Activated T-cell treated with anti-CD3 and anti-CD28 coated beads, Interleukin-2, amount 50 U/mL, for 72 hours (primary cell): ENCODE data around the gene GIMAP5. TPM values are rescaled to one million over a fixed set of nuclear protein-coding genes. Genes with fewer than 3 reads are reported as not detected.
"Not testable (repeated sequence)": the region's sequence is repeated elsewhere in the genome, so short reads cannot be mapped to it uniquely, and the experiment has no call there.

Source experiments
- ATAC-seq, 2 donors: fragments of 150-1000 bp; cut with Tn5 transposase; replicated peaks in 1 of 2; 2 replicates each; pipeline ENCODE4 v1.10.0; 2021; ENCODE audit warnings: moderate library complexity in 2 of 2, mild to moderate bottlenecking in 1 of 2
- DNase-seq, 2 donors: peaks; one replicate each; pipeline ENCODE4 v3.0.0; 2021 to 2022; ENCODE audit warnings: mixed read lengths in 1 of 2
- H3K27ac Mint-ChIP-seq: one replicate; pipeline ENCODE4 v1.8.0; 2022; ENCODE audit warnings: mild to moderate bottlenecking, moderate library complexity, mixed read lengths
- H3K27me3 Mint-ChIP-seq: one replicate; pipeline ENCODE4 v1.8.0; 2022; ENCODE audit warnings: low read depth, mixed read lengths
- H3K36me3 Mint-ChIP-seq, 2 donors: one replicate each; pipeline ENCODE4 v1.8.0; 2022; ENCODE audit warnings: mixed read lengths in 2 of 2, mild to moderate bottlenecking in 1 of 2; ENCODE audit not compliant: insufficient read depth in 2 of 2
- H3K4me1 Mint-ChIP-seq: one replicate; pipeline ENCODE4 v1.8.0; 2022; ENCODE audit warnings: low read depth, mixed read lengths
- H3K4me3 Mint-ChIP-seq, 2 donors: one replicate each; pipeline ENCODE4 v1.8.0; 2022; ENCODE audit warnings: mild to moderate bottlenecking in 2 of 2, mixed read lengths in 2 of 2, moderate library complexity in 2 of 2
- H3K9me3 Mint-ChIP-seq, 2 donors: one replicate each; pipeline ENCODE4 v1.8.0; 2022; ENCODE audit warnings: mixed read lengths in 2 of 2
- total RNA-seq, 2 donors: library from RNA; stranded (reverse); gene quantifications; one replicate each; pipeline ENCODE4 v1.2.3, GENCODE V29; 2022

GIMAP5 gene
- total RNA-seq, 2 donors from 2014 or later: 43.5 to 50.5 TPM

DNA sequence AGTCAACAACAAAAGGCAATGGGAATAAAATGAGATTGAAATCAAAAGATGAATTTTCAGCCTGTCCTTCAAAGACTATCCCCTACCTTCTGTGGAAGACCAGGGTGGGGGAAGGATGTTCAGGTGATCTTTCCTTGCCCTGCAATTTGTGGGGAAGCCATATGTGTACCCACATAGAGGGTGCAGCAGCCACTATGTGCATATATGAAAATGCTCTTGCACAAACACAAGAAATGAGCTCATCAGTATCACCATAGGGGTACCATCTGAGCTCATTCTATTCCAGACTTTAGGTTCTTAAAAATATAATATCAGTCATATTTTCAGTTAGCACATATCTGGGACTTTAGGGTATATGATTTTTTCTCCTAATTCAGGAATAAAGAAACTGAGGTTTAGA is 17.7 kb downstream of the GIMAP5 start:
- Mint-ChIP-seq H3K27me3 (no peaks in the 10 kb centered on the region), H3K27ac (peak overlapping the region; percentile 78), H3K36me3 (peaks cover 1 to 2% of the 10 kb centered on the region in 2 donors), H3K4me3 (peak overlapping the region; percentile 44 to 66), H3K9me3 (peaks cover 2 to 3% of the 10 kb centered on the region in 2 donors), H3K4me1 (peaks cover 64% of the 10 kb centered on the region)
- ATAC-seq: peak; percentile 63 to 67
- DNase-seq: peak in 1 of 2 donors; percentile 56

DNA sequence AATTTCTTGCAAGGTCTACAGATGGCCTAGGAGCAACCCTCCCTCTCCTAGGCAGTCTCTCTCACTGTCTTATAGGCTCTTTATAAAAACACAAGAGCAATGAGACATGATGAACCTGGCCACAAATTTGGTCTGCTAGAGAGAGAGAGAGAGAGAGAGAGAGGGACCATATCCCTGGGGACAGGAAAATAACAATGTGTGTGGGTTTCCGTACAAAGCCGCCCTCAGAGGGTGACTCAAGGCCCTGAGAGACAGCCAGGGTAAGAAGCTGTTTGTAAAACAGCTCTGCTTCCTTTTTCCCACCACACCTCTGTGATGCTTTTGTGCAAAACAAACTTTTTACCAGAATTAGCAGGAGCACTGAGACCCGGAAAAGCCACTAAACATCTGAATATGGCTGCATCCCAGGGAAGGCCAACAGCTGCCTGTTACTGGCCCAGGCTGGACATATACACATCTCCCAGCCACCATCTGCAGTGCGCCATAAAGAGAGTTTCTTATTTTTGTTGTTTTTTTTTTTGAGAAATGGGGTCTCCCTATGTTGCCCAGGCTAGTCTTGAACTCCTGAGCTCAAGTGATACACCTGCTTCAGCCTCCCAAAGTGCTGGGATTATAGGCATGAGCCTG is 18.4 kb downstream of the GIMAP5 start:
- H3K27ac Mint-ChIP-seq: peak overlapping the region; percentile 78
- H3K4me1 Mint-ChIP-seq: peaks cover 58% of the 10 kb centered on the region
- H3K27me3 Mint-ChIP-seq: no peaks in the 10 kb centered on the region
- H3K36me3 Mint-ChIP-seq: peaks cover 1 to 2% of the 10 kb centered on the region in 2 donors
- peaks cover 1 to 3% of the 10 kb centered on the region in 2 donors for H3K9me3 Mint-ChIP-seq
- H3K4me3 Mint-ChIP-seq: peak overlapping the region; percentile 44 to 66
- DNase-seq: peak; percentile 68 to 83
- peak; percentile 75 to 80 for ATAC-seq

DNA sequence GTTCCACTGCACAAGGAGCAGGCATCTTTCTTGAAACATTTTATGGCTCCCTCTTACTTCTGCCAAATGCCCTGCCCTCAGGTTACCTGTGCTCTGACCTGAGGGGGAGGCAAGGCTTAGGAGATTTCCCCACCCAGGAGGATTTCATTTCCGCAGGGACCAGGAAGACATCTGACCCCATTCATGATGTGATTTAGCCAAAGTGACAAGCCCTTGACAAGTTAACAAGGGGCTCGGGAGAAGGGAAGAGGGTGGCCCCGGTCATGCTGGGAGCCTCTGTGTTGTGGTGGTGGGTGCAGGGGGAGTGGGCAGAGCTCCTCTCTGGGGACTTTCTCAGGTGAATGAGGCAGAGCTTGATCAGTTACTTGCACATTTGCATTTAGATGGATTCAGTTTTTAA is 18.9 kb downstream of the GIMAP5 start:
- no peak for ATAC-seq
- Mint-ChIP-seq H3K36me3 (peaks cover 3% of the 10 kb centered on the region in 2 donors), H3K4me1 (peaks cover 52% of the 10 kb centered on the region), H3K27ac (peak overlapping the region; percentile 78), H3K9me3 (peaks cover 0 to 4% of the 10 kb centered on the region in 2 donors), H3K27me3 (no peaks in the 10 kb centered on the region), H3K4me3 (peak overlapping the region; percentile 44 to 66)
- DNase-seq: no peak

DNA sequence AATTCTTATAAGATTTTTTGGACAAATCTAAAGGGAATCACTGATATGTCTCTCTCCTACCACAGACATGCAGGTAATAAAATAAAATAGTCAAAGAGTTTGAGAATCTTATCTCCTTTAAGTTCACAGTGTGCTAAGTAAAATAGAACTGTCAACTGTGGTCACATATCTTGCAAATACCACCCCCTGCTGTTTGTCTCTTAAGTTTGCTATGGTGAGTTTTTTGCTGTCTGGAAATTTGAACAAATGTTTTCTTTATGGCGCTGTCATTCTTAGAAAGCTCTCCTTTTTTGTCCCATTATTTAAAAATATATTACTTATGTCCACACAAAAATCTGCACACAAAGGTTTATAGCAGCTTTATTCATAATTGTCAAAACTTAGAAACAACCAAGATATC is 19.6 kb downstream of the GIMAP5 start:
- peaks cover 49% of the 10 kb centered on the region for H3K4me1 Mint-ChIP-seq
- no peaks in the 10 kb centered on the region for H3K27me3 Mint-ChIP-seq

DNA sequence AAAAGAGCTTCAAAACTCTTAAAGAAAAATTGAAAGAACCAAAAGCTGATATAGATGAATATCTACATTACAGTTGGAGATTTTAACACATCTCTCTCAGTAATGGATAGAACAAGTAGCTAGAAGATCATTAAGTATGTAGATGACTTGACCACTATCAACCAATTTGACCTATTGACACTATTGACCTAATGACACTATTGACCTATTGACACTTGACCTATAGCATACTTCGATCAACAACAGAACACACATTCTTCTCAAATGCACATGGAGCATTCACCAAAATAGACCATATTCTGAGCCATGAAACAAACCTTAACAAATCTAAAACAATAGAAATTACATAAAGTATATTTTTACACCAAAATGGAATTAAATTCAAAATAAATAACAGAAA is 22.3 kb downstream of the GIMAP5 start:
- H3K36me3 Mint-ChIP-seq: peaks cover 9 to 11% of the 10 kb centered on the region in 2 donors
- ATAC-seq (no peak), DNase-seq (no peak)
- H3K27ac Mint-ChIP-seq: no peak overlapping the region
- no peak overlapping the region for H3K4me3 Mint-ChIP-seq
- peaks cover 2 to 8% of the 10 kb centered on the region in 2 donors for H3K9me3 Mint-ChIP-seq
- no peaks in the 10 kb centered on the region for H3K27me3 Mint-ChIP-seq
- H3K4me1 Mint-ChIP-seq: peaks cover 26% of the 10 kb centered on the region

More for the DNA sequence above, 19.6 kb downstream of the GIMAP5 start:
- peak overlapping the region; percentile 44 to 66 for H3K4me3 Mint-ChIP-seq
- DNase-seq (no peak), ATAC-seq (no peak)
- H3K27ac Mint-ChIP-seq: peak overlapping the region; percentile 78
- peaks cover 2 to 10% of the 10 kb centered on the region in 2 donors for H3K9me3 Mint-ChIP-seq
- peaks cover 9 to 10% of the 10 kb centered on the region in 2 donors for H3K36me3 Mint-ChIP-seq

DNA sequence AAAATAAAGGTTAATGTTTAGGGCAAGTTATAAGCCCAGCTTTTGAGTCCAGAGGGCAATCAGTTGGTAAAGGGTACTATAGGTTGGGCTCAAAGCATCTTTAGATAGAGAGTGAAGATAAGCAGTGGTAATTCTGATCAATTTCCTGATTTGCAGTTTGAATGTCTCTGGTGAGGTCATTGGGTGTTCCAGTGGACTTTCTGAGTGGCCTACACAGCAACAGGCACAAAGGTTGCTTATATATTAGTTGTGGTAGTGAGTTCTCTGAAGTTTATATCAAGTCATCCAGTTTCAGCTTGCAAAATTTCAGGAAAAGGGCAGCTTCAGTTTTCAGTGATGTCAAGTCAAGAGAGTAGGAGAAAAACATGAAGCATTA is 29.1 kb downstream of the GIMAP5 start:
- Mint-ChIP-seq H3K27ac (no peak overlapping the region), H3K27me3 (no peaks in the 10 kb centered on the region), H3K4me1 (no peaks in the 10 kb centered on the region), H3K9me3 (peaks cover 2 to 6% of the 10 kb centered on the region in 2 donors), H3K4me3 (no peak overlapping the region), H3K36me3 (peaks cover 6% of the 10 kb centered on the region in 2 donors)
- DNase-seq (no peak), ATAC-seq (no peak)

DNA sequence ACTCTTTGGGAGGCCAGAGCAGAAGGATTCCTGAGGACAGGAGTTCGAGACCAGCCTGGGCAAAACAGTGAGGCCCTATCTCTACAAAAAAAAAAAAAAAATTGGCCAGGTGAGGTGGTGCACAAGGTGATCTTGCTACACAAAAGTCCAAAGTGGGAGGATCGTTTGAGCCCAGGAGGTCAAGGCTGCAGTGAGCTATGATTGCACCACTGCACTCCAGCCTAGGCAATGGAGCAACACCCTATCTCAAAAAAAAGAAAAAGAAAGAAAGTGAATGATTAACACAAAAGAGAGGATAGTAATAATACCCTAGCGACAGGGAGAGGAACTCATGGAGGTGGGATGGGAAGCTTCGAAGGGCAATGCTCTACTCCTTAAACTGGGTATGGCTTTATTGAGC is 32.5 kb downstream of the GIMAP5 start:
- no peak for DNase-seq
- no peak overlapping the region for H3K27ac Mint-ChIP-seq
- H3K4me3 Mint-ChIP-seq: no peak overlapping the region
- H3K36me3 Mint-ChIP-seq: peaks cover 0 to 6% of the 10 kb centered on the region in 2 donors
- ATAC-seq: no peak
- no peaks in the 10 kb centered on the region for H3K4me1 Mint-ChIP-seq
- no peaks in the 10 kb centered on the region for H3K27me3 Mint-ChIP-seq
- H3K9me3 Mint-ChIP-seq: peaks cover 4% of the 10 kb centered on the region in 2 donors

DNA sequence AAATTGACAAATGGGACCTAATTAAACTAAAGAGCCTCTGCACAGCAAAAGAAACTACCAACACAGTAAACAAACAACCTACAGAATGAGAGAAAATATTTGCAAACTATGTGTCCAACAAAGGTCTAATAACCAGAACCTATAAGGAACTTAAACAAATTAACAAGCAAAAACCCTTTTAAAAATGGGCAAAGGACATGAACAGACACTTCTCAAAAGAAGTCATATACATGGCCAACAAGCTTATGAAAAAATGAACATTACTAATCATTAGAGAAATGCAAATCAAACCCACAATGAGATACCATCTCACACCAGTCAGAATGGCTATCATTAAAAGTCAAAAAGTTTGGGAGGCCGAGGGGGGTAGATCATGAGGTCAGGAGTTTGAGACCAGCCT is 36.9 kb downstream of the GIMAP5 start:
- not testable (repeated sequence) for H3K9me3 Mint-ChIP-seq, DNase-seq, H3K27ac Mint-ChIP-seq, H3K4me3 Mint-ChIP-seq, ATAC-seq, H3K4me1 Mint-ChIP-seq, H3K27me3 Mint-ChIP-seq, H3K36me3 Mint-ChIP-seq

DNA sequence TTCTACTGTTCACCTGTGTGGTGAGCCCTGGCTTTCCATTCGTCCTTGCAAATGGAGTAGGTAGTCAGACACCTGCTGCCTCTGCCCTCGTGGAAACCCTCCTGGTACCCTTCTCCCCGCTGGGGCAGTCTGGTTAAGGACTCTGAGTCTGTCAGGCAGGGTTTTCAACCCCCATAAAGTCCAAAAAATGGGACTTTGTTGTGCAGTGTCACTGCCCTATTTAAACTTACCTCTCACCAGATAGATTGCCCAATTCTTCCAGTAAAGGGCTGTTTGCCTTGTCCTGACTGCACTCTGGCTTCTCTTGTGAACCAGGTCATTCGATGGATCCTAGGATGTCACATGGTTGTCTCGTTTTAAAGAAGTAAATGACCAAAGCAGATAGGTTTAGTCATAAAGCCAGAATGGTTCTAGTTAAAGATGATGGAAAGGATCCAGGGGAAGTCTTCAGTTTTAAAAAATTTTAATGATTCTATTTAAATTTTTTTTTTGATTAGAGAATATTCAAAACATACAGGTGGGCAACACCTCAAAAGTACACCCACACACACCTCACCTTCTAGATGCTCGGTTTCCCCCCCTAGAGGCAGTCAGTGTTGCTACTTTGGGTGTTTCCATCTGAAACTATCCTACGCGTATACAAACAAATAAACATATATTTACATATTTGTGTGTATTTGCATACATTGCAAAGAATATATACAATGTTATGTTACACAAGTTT is 41.0 kb downstream of the GIMAP5 start:
- Mint-ChIP-seq H3K27me3 (peaks cover 9% of the 10 kb centered on the region), H3K36me3 (peaks cover 0 to 6% of the 10 kb centered on the region in 2 donors), H3K9me3 (peaks cover 3 to 4% of the 10 kb centered on the region in 2 donors), H3K4me1 (no peaks in the 10 kb centered on the region), H3K27ac (no peak overlapping the region), H3K4me3 (no peak overlapping the region)
- ATAC-seq (no peak), DNase-seq (no peak)

DNA sequence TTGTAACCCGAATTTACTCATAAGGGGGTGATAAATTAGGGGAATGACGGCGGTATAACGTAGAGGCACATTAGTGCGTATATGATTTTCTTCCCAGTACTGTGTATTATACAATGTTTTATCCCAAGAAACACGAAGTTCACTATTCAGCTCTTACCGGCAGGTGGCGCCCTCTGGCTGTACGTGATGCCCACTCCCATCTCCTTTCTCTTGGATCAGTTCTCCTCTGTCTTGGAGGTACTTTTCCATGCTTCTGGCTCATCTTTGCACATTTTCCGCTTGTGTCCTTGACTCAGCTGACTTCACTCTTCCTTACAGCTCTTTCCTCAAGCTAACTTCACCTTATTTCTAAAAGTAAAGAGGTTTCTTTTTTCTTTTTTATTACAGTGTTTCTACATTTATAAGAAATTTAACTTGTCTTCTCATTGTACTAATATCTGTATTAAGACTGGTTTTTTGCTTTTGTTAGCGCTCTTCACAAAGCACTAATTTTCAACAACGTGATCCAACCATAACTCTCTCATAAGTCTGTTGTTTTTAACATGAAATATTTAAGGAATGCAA is 41.6 kb downstream of the GIMAP5 start:
- H3K36me3 Mint-ChIP-seq: peaks cover 0 to 2% of the 10 kb centered on the region in 2 donors
- H3K27me3 Mint-ChIP-seq: peaks cover 9% of the 10 kb centered on the region
- ATAC-seq: peak; percentile 56 to 67
- peak; percentile 76 to 80 for DNase-seq
- H3K4me1 Mint-ChIP-seq: no peaks in the 10 kb centered on the region
- H3K9me3 Mint-ChIP-seq: peaks cover 0 to 2% of the 10 kb centered on the region in 2 donors
- no peak overlapping the region for H3K27ac Mint-ChIP-seq
- H3K4me3 Mint-ChIP-seq: no peak overlapping the region

DNA sequence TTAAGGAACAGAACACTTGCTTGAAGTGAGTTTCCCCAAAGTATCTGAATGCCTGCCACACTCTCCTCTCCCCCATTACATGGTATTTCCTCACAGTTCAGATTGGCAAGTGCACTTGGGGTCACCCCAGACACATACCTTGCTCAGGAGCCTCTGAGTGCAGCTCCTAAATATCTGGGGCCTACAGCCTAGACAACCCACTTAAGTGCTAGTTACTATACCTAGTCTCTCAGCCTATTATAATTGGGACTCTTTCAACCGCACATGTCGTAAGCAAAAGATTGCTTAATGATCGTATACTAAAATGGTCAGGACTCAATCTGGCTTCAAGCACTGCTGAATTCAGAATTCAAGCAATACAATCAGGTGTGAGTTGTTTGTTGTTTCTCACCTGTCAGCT is 43.1 kb downstream of the GIMAP5 start:
- H3K27me3 Mint-ChIP-seq: peaks cover 9% of the 10 kb centered on the region
- DNase-seq (no peak), ATAC-seq (no peak)
- no peak overlapping the region for H3K4me3 Mint-ChIP-seq
- H3K36me3 Mint-ChIP-seq: no peaks in the 10 kb centered on the region
- H3K4me1 Mint-ChIP-seq: peaks cover under 1% of the 10 kb centered on the region
- no peaks in the 10 kb centered on the region for H3K9me3 Mint-ChIP-seq
- no peak overlapping the region for H3K27ac Mint-ChIP-seq

DNA sequence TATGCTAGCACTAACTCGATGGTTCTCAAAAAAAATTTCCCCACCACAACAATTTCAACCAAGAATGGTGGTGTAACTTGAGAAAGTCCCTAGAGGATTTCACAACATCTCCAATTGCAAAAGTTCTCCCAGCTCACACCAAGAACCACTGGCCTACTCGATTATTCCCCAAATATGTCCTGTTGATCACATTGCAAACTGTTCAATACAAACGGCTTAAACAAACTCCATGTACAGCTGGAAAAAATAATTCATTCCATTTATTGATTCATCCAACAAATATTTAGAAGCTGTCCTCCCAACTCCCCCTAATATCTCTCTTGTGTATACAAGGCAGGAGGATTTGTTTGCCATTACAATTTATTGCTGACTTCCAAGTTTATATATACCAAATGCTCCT is 43.9 kb downstream of the GIMAP5 start:
- ATAC-seq (no peak), DNase-seq (no peak)
- Mint-ChIP-seq H3K9me3 (no peaks in the 10 kb centered on the region), H3K4me3 (no peak overlapping the region), H3K27ac (no peak overlapping the region), H3K27me3 (peaks cover 9% of the 10 kb centered on the region), H3K4me1 (peaks cover 9% of the 10 kb centered on the region), H3K36me3 (no peaks in the 10 kb centered on the region)

DNA sequence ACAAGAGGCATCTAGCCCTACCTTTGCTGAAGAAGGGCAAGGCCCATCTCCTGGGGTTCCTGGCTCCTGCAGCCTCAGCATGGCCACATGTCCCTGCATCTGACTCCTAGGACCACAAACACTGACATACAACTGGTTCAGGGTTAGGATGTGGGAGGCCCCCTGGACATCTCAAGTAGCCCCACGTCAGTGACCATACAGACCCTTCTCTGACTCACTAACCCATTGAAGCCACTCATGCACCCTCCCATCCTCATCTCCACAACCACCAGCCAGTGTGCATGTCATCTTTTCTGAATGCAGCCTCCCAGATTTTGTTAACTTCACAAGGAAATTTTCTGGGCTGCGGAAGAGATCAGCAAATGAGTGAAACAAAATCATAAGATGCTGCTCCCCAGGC is 44.7 kb downstream of the GIMAP5 start:
- Mint-ChIP-seq H3K4me3 (no peak overlapping the region), H3K27me3 (peaks cover 9% of the 10 kb centered on the region), H3K4me1 (peaks cover 12% of the 10 kb centered on the region), H3K36me3 (no peaks in the 10 kb centered on the region), H3K27ac (no peak overlapping the region), H3K9me3 (no peaks in the 10 kb centered on the region)
- DNase-seq (no peak), ATAC-seq (no peak)
